Kidney epithelial cell (primary cell): Measurements from ENCODE around the gene ZNF512B. TPM values are rescaled to one million over a fixed set of nuclear protein-coding genes. Genes with fewer than 3 reads are reported as not detected.

Source experiments
- DNase-seq: peaks from one replicate; pipeline ENCODE4 v3.0.0-alpha.2; 2010; ENCODE audit warnings: low read depth
- H3K27me3 ChIP-seq: 2 replicates; pipeline ENCODE4 v1.6.0; 2011; ENCODE audit warnings: low read length; ENCODE audit not compliant: control insufficient read depth, insufficient read depth
- H3K36me3 ChIP-seq: 2 replicates; pipeline ENCODE4 v1.5.1; 2011; ENCODE audit warnings: low read length; ENCODE audit not compliant: control insufficient read depth, insufficient read depth
- H3K4me3 ChIP-seq: 2 replicates; pipeline ENCODE4 v1.5.1; 2011; ENCODE audit warnings: low read depth, mild to moderate bottlenecking, control low read depth, low read length
- total RNA-seq: library from RNA; depleted of rRNA; stranded (reverse); fragments of >200 nt; gene quantifications from 2 replicates; pipeline ENCODE4 v1.2.3, GENCODE V29; 2015
- TF ChIP-seq, protein P1 (sequence below): IDR thresholded peaks from 2 replicates; pipeline ENCODE4 v1.5.1; 2011; ENCODE audit warnings: mild to moderate bottlenecking, moderate library complexity, low read length, control low read depth, inconsistent platforms; ENCODE audit not compliant: insufficient read depth, poor library complexity, severe bottlenecking

ZNF512B gene
- total RNA-seq, 1 donor from 2014 or later = 10.8 TPM

DNA sequence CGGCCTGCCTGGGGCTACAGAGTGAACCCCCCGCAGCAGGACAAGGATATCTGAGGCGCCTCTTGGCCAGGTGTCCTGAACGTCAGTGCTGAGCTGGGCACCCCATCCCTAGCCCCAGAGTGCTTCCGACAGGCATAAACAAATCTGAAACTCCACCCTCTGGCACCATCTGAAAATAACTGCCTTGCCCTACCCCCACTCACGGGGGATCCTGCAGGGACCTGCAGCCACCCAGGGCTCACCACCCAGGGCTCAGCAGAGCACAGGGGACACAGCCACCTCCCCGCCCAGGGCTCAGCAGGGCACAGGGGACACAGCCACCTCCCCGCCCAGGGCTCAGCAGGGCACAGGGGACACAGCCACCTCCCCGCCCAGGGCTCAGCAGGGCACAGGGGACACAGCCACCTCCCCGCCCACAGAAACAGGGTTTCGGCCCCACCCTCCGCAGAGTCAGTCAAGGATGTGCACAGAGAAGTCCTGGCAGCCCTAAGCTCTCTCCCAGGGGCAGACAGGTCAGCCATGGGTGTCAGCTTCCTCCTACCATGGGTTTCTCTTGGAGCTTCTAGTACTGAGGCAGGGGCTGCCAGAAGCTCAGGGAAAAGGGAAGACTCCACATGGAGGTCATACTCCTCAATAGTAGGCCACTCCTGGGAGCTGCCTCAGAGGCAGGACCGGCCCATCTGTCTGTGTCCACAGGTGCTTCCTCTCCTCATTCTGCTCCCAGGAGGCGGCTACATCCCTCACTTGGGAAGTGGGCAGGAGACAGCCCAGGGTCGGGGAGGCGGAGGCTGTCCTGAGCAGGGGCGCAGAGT lies 18.1 kb downstream of the ZNF512B start:
- DNase-seq = no peak
- TF ChIP-seq, protein P1, sequence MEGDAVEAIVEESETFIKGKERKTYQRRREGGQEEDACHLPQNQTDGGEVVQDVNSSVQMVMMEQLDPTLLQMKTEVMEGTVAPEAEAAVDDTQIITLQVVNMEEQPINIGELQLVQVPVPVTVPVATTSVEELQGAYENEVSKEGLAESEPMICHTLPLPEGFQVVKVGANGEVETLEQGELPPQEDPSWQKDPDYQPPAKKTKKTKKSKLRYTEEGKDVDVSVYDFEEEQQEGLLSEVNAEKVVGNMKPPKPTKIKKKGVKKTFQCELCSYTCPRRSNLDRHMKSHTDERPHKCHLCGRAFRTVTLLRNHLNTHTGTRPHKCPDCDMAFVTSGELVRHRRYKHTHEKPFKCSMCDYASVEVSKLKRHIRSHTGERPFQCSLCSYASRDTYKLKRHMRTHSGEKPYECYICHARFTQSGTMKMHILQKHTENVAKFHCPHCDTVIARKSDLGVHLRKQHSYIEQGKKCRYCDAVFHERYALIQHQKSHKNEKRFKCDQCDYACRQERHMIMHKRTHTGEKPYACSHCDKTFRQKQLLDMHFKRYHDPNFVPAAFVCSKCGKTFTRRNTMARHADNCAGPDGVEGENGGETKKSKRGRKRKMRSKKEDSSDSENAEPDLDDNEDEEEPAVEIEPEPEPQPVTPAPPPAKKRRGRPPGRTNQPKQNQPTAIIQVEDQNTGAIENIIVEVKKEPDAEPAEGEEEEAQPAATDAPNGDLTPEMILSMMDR = no peak
- Histone ChIP-seq H3K36me3 (no peaks in the 10 kb centered on the region), H3K4me3 (no peak overlapping the region), H3K27me3 (no peaks in the 10 kb centered on the region)

DNA sequence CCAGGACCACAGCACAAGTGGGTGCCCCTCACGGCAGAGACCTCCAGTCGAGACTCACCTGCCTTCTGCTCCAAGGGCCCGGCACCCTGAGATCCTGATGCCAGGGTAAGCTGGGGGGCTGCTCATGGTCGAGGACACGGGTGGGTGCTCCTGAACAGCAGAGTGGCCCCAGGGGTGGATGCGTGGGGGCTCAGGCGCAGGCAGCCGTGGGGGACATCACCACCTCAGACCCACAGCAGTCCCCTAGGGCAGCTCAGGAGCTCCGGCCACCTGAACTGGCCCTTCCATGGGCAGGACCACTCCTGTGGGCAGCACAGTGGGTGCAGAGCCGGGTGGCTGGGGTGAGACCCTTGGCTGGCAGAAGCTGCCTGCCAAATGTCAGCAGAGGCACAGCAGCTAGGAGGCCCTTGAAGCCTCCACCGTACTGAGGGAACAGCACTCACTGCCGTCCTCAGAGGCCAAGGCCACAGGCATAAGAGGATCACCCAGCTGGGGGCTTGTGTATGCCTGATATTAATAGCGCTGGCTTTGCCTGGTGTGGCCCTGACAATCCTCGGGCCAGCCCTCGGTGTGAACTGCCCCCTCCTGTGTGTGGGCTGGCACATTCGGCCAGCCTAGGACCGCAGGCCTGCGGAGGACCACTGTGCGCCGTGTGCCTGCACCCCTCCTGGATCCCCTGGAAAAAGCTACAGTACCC lies 18.9 kb downstream of the ZNF512B start:
- DNase-seq = no peak

DNA sequence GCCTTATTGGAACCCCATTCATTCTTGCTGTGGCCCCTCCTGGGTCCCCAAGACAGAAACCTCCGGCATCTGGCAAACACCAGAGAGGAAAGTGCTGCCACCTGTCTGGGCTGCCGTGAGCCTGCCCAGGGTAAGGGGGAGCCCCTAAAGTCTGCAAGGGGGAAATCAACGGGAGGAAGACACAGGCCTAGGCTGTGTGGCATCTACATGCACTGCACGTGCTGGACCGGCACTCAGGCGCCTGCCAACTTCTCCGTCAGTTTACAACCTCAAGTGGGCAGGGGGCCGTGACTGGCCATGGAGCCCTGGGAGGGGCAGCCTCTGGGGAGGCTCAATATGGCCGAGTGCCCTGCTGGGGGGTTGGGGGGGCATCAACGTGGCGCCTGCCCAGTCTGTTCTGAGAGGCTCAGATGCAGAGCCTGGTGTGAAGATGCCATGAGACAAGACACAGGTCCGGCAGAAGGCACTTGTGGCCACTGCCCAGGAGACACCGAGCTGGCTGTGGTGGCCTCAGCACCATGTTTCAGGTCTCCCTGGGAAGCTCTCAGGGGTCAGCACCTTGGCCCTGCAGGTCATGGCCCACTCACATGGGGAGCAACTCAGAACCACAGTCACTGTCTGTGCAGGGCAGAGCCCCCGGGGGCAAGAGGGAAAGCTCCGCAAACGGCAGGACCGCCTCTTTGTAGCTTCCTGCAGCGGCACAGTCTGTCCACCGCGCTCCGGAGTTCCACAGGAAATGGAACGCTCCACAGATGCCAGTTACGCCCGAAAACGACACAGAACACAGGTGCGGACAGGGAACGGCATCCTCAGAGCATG lies 21.9 kb downstream of the ZNF512B start:
- DNase-seq = no peak
- Histone ChIP-seq H3K36me3 (peaks cover 6% of the 10 kb centered on the region), H3K4me3 (no peak overlapping the region), H3K27me3 (no peaks in the 10 kb centered on the region)
- TF ChIP-seq, protein P1 = no peak

More for the DNA sequence above, 18.9 kb downstream of the ZNF512B start:
- Histone ChIP-seq H3K27me3 (no peaks in the 10 kb centered on the region), H3K4me3 (no peak overlapping the region), H3K36me3 (no peaks in the 10 kb centered on the region)
- TF ChIP-seq, protein P1 = no peak

DNA sequence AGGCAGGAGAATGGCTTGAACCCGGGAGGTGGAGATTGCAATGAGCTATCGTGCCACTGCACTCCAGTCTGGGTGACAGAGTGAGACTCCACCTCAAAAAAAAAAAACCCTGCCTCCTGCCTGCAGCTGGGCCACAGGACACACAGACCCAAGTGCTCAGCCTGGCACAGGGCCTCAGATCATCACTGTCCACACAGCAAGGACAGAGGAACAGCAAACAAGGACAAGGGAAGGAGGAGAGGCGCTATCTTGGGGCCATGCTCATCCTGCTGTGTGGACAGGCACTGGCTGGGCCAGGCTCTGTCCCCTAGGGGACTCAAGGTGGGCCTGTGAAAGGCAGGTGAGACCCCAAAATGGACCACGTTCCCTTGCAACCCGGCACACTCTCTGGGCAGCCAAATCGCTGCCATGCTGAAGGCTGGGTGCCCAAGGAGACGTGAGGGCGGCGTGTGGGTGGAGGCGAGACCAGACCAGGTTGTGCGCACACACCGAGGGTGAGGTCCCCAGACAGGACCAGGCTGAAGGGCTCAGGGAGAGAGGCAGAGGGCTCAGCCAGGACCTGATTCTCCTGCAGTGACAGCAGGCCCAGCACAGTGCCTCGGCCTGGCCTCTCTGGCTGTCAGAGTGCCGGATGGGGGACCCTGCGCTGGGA lies 22.6 kb downstream of the ZNF512B start:
- Histone ChIP-seq H3K27me3 (no peaks in the 10 kb centered on the region), H3K4me3 (no peak overlapping the region), H3K36me3 (peaks cover 6% of the 10 kb centered on the region)
- no peak for DNase-seq
- TF ChIP-seq, protein P1 = no peak

DNA sequence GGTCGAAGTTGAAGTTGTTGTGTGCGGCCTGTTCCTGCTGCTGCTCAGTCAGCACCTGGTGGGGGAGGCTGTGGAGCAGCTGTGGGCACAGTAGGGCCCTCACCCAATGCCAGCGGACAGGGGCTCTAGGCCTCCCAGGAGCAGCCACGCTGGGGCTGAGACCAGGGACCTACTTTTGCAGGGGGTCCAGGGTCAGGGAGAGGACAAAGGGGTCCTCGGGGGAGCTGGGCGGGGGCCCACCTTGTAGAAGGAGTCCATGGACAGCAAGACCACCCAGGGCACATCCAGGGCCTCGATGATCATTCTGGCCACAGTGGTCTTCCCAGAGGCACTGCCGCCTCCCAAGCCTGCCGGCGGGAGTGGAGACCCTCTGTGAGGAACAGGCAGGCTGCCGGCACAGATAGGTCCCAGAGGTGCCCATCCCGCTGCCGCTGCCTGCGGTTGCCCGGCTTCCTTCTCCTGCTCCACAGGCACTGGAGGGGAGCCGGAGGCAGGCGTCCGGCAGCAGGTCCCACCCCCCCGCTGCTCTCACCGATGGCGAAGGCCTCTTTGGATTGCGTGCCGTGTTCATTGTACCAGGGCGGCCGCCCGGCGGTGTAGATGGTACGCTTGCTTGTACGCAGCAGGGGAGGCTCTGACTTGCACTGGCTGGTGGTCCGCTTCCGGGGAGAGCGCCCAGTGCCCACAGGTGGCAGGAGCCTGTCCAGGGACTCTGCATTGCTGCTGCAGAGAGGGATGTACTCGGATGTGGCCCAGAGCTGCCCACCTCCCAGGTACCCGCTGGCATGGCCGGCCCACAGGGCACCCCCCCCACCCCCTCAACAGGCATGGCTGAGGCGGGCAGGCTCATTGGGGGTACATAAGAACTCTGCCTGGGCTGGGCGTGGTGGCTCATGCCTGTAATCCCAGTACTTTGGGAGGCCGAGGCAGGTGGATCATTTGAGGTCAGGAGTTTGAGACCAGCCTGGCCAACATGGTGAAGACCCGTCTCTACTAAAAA lies 23.5 kb downstream of the ZNF512B start:
- TF ChIP-seq, protein P1 = no peak
- H3K27me3 ChIP-seq = no peaks in the 10 kb centered on the region
- no peak overlapping the region for H3K4me3 ChIP-seq
- peaks cover 6% of the 10 kb centered on the region for H3K36me3 ChIP-seq
- no peak for DNase-seq
